ENCODE results near the gene CALD1. TPM values are rescaled to one million over a fixed set of nuclear protein-coding genes. Genes with fewer than 3 reads are reported as not detected.

CALD1 gene
- polyA plus RNA-seq, 1 donor from 2014 or later, result 8.0 TPM

GRCh38 chr7:134818613-134819345, 39.3 kb downstream of the CALD1 start:
- no peaks in the 10 kb centered on the region for H3K9me3 ChIP-seq (ENCODE audit: low read length)
- no peak overlapping the region for H2AFZ ChIP-seq (ENCODE audit: low read depth, low read length)
- H3K9ac ChIP-seq (ENCODE audit: low read length), result no peak overlapping the region
- H3K4me2 ChIP-seq (ENCODE audit: low read length), result no peak overlapping the region
- no peaks in the 10 kb centered on the region for H4K20me1 ChIP-seq (ENCODE audit: insufficient read depth)
- no peak overlapping the region for H3K4me3 ChIP-seq (ENCODE audit: low read length)
- H3K79me2 ChIP-seq (replicated peaks; ENCODE audit: insufficient read depth, low read length), result no peaks in the 10 kb centered on the region
- H3K27ac ChIP-seq (ENCODE audit: low read length), result no peak overlapping the region
- no peaks in the 10 kb centered on the region for H3K36me3 ChIP-seq (ENCODE audit: insufficient read depth, low read length)
- no peaks in the 10 kb centered on the region for H3F3A ChIP-seq (ENCODE audit: insufficient read depth, low read length, poor library complexity, severe bottlenecking)
- H3K27me3 ChIP-seq (ENCODE audit: insufficient read depth, low read depth, low read length), result no peaks in the 10 kb centered on the region
- H3K9me2 ChIP-seq (ENCODE audit: insufficient read depth, low read length), result no peaks in the 10 kb centered on the region
- TF ChIP-seq POLR2AphosphoS5 (IDR thresholded peaks at IDR 0.05) (no peak), CTCF (IDR thresholded peaks at IDR 0.05; ENCODE audit: poor library complexity, severe bottlenecking) (no peak), TAF1 (IDR thresholded peaks at IDR 0.05; ENCODE audit: low read depth) (no peak), MXI1 (conservative IDR thresholded peaks at IDR 0.05; ENCODE audit: poor library complexity, severe bottlenecking) (no peak), EZH2 (IDR thresholded peaks at IDR 0.05; ENCODE audit: borderline replicate concordance, insufficient read depth, low read length, poor library complexity, severe bottlenecking) (no peak), SMC3 (conservative IDR thresholded peaks at IDR 0.05; ENCODE audit: poor library complexity) (no peak), RAD21 (conservative IDR thresholded peaks at IDR 0.05) (no peak), REST (IDR thresholded peaks at IDR 0.05; ENCODE audit: borderline replicate concordance) (no peak), EP300 (conservative IDR thresholded peaks at IDR 0.05; ENCODE audit: poor library complexity, severe bottlenecking) (no peak)

DNA sequence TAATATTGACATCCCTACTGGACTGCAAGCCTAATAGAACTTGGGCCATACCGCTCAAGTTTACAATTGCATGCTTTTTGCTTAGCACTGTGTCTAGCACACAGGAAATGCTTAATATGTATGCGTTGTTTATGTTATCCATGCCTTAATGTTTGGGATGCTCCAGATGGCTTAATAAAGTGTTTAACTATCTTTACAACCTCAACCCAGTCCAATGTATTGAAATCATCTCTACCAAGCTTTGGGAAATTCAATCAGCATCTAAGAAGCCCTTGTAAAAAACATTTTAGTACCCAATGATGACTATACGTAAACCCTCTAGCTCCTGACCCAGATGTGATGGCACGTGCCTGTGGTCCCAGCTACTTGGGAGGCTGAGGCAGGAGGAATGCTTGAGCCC, 40.0 kb downstream of the CALD1 start:
- H3K9ac ChIP-seq (ENCODE audit: low read length), result no peak overlapping the region
- no peaks in the 10 kb centered on the region for H4K20me1 ChIP-seq (ENCODE audit: insufficient read depth)
- no peaks in the 10 kb centered on the region for H3K79me2 ChIP-seq (replicated peaks; ENCODE audit: insufficient read depth, low read length)

More for the DNA sequence above, 40.0 kb downstream of the CALD1 start:
- Histone ChIP-seq H3K4me3 (ENCODE audit: low read length) (no peak overlapping the region), H3K27me3 (ENCODE audit: insufficient read depth, low read depth, low read length) (no peaks in the 10 kb centered on the region), H3K9me3 (ENCODE audit: low read length) (no peaks in the 10 kb centered on the region), H3K4me2 (ENCODE audit: low read length) (no peak overlapping the region), H3F3A (ENCODE audit: insufficient read depth, low read length, poor library complexity, severe bottlenecking) (no peaks in the 10 kb centered on the region), H2AFZ (ENCODE audit: low read depth, low read length) (no peak overlapping the region), H3K36me3 (ENCODE audit: insufficient read depth, low read length) (no peaks in the 10 kb centered on the region), H3K27ac (ENCODE audit: low read length) (no peak overlapping the region), H3K9me2 (ENCODE audit: insufficient read depth, low read length) (no peaks in the 10 kb centered on the region)
- TF ChIP-seq SMC3 (conservative IDR thresholded peaks at IDR 0.05; ENCODE audit: poor library complexity), result no peak
- TF ChIP-seq EZH2 (IDR thresholded peaks at IDR 0.05; ENCODE audit: borderline replicate concordance, insufficient read depth, low read length, poor library complexity, severe bottlenecking), result no peak
- no peak for TF ChIP-seq RAD21 (conservative IDR thresholded peaks at IDR 0.05)
